Lung (tissue), 12 donors: Measurements from ENCODE around the gene SSBP3. TPM values are rescaled to one million over a fixed set of nuclear protein-coding genes. Genes with fewer than 3 reads are reported as not detected.

Experiments used
- ATAC-seq: fragments of 200-7000 bp; cut with Tn5 transposase; one replicate; pipeline ENCODE4 v1.9.1; 2020; ENCODE audit warnings: moderate number of reproducible peaks; ENCODE audit not compliant: insufficient read depth, low FRiP score
- DNase-seq, 3 donors: peaks; one replicate each; pipeline ENCODE4 v3.0.0-alpha.2; 2013 to 2017
- H3K27ac ChIP-seq, 2 donors: one replicate each; pipeline ENCODE4 v1.5.1; 2013; ENCODE audit warnings: mild to moderate bottlenecking in 2 of 2, moderate library complexity in 2 of 2, control low read depth in 1 of 2, inconsistent platforms in 1 of 2, low read depth in 1 of 2, low read length in 1 of 2
- H3K27me3 ChIP-seq, 3 donors: one replicate each; pipeline ENCODE4 v1.5.1; 2013; ENCODE audit warnings: low read length in 2 of 3; ENCODE audit not compliant: control insufficient read depth in 3 of 3, insufficient read depth in 3 of 3
- H3K36me3 ChIP-seq, 4 donors: one replicate each; pipeline ENCODE4 v1.5.1; 2013; ENCODE audit warnings: low read length in 4 of 4, mild to moderate bottlenecking in 1 of 4, moderate library complexity in 1 of 4; ENCODE audit not compliant: control insufficient read depth in 4 of 4, insufficient read depth in 4 of 4
- H3K4me1 ChIP-seq, 5 donors: one replicate each; pipeline ENCODE4 v1.5.1; 2013; ENCODE audit warnings: low read length in 5 of 5, mild to moderate bottlenecking in 2 of 5, moderate library complexity in 1 of 5; ENCODE audit not compliant: control insufficient read depth in 5 of 5, insufficient read depth in 5 of 5
- H3K4me3 ChIP-seq: one replicate; pipeline ENCODE4 v1.5.1; 2013; ENCODE audit warnings: mild to moderate bottlenecking, control low read depth, moderate library complexity
- H3K9ac ChIP-seq, 2 donors: one replicate each; pipeline ENCODE4 v1.5.1; 2013; ENCODE audit warnings: low read length in 2 of 2, control low read depth in 1 of 2; ENCODE audit not compliant: insufficient read depth in 1 of 2
- H3K9me3 ChIP-seq, 4 donors: one replicate each; pipeline ENCODE4 v1.5.1; 2013; ENCODE audit warnings: low read length in 3 of 4, mild to moderate bottlenecking in 1 of 4, moderate library complexity in 1 of 4; ENCODE audit not compliant: control insufficient read depth in 4 of 4, insufficient read depth in 3 of 4
- CTCF ChIP-seq: IDR thresholded peaks from 2 replicates; pipeline ENCODE4 v1.5.1; 2012; ENCODE audit warnings: mild to moderate bottlenecking; ENCODE audit errors: control extremely low read depth, extremely low read depth
- whole genome bisulfite sequencing, 2 donors: extraction: QIAGEN DNeasy Blood & Tissue Kit; methylation state at CpG; one replicate each; pipeline ENCODE4 v1.1.7; 2013; 5-methylcytosine and 5-hydroxymethylcytosine counted together
- polyA plus RNA-seq, 2 donors: library from polyadenylated mRNA; stranded (reverse); fragments of 200-250 nt; gene quantifications; one replicate each; pipeline ENCODE4 v1.2.1, GENCODE V29; 2013
- total RNA-seq, 2 donors: library from RNA; depleted of rRNA in 1 of 2; stranded (reverse); fragments of >200 nt in 1 of 2; gene quantifications; one replicate each; pipeline ENCODE4 v1.2.1, GENCODE V29; 2014 to 2021
- donor health status: control.
- donor health status: control.
- donor health status: Bipolar disorder and iron deficiency.
- donor health status: healthy.
- donor health status: DM: yes; HTN: yes; CAD: no.

Gene SSBP3
- total and polyA plus RNA-seq, 4 donors, result 15.9 to 47.8 (median 34.8) TPM

GRCh38 chr1:54294887-54295286 is 111.3 kb downstream of the SSBP3 start:
- no peak for DNase-seq
- no peak for TF ChIP-seq CTCF
- no peak overlapping the region for H3K27ac ChIP-seq

GRCh38 chr1:54292002-54292911 is 113.9 kb downstream of the SSBP3 start:
- peaks cover 7 to 68% (median 23%) of the 10 kb centered on the region in 5 donors for H3K4me1 ChIP-seq
- TF ChIP-seq CTCF, result no peak

More at GRCh38 chr1:54294887-54295286, 111.3 kb downstream of the SSBP3 start:
- H3K27me3 ChIP-seq, result no peaks in the 10 kb centered on the region
- whole genome bisulfite sequencing, 2 donors, result 79 to 82% methylated on average over 6 of the region's 6 CpGs
- no peaks in the 10 kb centered on the region for H3K36me3 ChIP-seq
- ATAC-seq, result no peak
- H3K4me1 ChIP-seq, result peaks cover 8 to 63% (median 21%) of the 10 kb centered on the region in 5 donors
- H3K9me3 ChIP-seq, result no peaks in the 10 kb centered on the region
- no peak overlapping the region for H3K4me3 ChIP-seq
- no peak overlapping the region for H3K9ac ChIP-seq

GRCh38 chr1:54291276-54292001 is 114.8 kb downstream of the SSBP3 start:
- ATAC-seq (no peak), DNase-seq (no peak)
- 81 to 88% methylated on average over 20 of the region's 20 CpGs for WGBS, 2 donors
- no peaks in the 10 kb centered on the region for H3K27me3 ChIP-seq
- TF ChIP-seq CTCF, result no peak
- no peaks in the 10 kb centered on the region for H3K9me3 ChIP-seq
- H3K9ac ChIP-seq, result no peak overlapping the region
- no peak overlapping the region for H3K27ac ChIP-seq
- H3K4me3 ChIP-seq, result no peak overlapping the region
- peaks cover 15 to 76% (median 30%) of the 10 kb centered on the region in 5 donors for H3K4me1 ChIP-seq
- no peaks in the 10 kb centered on the region for H3K36me3 ChIP-seq

More at GRCh38 chr1:54292002-54292911, 113.9 kb downstream of the SSBP3 start:
- DNase-seq (no peak), ATAC-seq (no peak)
- H3K27me3 ChIP-seq, result no peaks in the 10 kb centered on the region
- no peak overlapping the region for H3K27ac ChIP-seq
- no peak overlapping the region for H3K9ac ChIP-seq
- 88 to 91% methylated on average over 10 of the region's 10 CpGs for WGBS, 2 donors
- no peak overlapping the region for H3K4me3 ChIP-seq
- H3K36me3 ChIP-seq, result no peaks in the 10 kb centered on the region
- no peaks in the 10 kb centered on the region for H3K9me3 ChIP-seq
